ENCODE data around the gene RPTOR. TPM values are rescaled to one million over a fixed set of nuclear protein-coding genes. Genes with fewer than 3 reads are reported as not detected.
"Not testable (repeated sequence)": the region's sequence is repeated elsewhere in the genome, so short reads cannot be mapped to it uniquely, and the experiment has no call there.

The RPTOR gene
- total RNA-seq, 2 experiments from 2014 or later = 60.0 to 67.2 TPM

DNA sequence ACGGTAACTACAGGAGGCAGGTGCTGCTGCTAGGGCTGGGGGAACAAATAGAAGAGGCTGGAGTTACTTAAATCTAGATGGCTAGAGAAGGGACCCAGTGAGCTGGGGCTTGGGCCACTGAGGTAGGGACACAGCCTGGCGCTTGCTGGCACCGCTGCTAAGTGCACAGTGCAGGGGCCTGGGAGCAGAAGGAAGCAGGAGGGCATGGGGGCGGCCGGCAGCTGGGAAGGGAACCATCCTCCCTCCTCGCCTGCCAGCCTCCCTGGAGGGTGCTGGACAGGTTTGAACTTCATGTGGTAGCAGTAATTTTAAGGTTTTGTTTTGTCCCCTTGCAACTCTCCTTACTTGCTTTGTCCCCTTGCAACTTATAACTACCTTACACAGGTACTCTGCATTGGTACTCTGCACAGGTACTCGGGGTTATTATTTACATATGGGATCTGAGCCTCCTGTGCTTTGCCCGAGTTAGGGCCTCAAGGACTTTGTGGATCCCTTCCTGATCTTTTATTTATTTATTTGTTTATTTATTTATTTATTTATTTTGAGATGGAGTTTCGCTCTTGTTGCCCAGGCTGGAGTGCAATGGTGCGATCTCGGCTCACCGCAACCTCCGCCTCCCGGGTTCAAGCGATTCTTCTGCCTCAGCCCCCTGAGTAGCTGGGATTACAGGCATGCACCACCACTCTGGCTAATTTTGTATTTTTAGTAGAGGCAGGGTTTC lies 34.2 kb downstream of the RPTOR start:
- CTCF ChIA-PET = interaction anchor here (1.3 to 3.7 kb wide), 2 partner anchors 71 to 151 kb away, joined by 4 to 27 read pairs; no protein-coding TSS in a partner anchor
- POLR2A ChIA-PET = not testable (repeated sequence)

- ChIA-PET POLR2A (no interaction called here), CTCF (interaction anchor here (0.6 kb wide), 1 partner anchor 307 kb away, joined by 3 read pairs; no protein-coding TSS in a partner anchor)
Measured at GRCh38 chr17:80582165-80582564, 37.5 kb downstream of the RPTOR start.

DNA sequence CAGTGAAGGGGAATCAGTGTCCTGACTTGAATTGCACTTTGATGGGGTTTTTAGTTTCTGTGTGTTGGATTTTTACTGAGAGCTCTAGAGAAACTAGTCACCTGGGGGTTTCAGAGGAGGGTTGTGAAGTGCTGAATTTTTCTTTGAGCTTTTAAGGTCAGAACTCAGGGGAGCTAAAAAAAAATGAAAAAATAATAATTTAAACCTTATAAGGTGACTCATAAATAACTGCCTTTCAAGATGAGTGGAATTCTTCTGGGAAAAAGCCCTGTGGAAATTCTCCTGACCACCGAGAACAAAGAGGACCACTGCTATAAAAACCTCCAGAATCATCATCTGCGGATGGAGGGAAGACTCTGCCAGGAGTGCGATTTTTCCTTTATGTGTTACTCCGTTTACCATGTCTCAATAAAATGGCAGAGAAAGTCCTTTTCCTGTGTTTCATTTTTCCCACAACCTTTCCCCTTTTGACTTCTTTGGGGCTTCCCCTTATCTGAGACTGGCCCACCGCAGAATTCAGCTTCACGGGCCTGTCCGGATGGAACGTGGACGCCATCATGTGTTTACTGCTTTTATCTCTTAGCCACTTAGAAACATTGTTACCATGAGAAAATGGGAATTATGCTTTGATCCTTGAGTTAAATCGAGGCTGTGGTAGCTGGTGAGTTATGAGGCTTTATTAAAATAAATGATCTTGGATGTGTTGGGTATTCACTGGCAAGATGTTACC lies 39.7 kb downstream of the RPTOR start:
- CTCF ChIA-PET = interaction anchor here (0.9 to 2.2 kb wide), 2 partner anchors 9 to 12 kb away, joined by 3 to 7 read pairs; no protein-coding TSS in a partner anchor

DNA sequence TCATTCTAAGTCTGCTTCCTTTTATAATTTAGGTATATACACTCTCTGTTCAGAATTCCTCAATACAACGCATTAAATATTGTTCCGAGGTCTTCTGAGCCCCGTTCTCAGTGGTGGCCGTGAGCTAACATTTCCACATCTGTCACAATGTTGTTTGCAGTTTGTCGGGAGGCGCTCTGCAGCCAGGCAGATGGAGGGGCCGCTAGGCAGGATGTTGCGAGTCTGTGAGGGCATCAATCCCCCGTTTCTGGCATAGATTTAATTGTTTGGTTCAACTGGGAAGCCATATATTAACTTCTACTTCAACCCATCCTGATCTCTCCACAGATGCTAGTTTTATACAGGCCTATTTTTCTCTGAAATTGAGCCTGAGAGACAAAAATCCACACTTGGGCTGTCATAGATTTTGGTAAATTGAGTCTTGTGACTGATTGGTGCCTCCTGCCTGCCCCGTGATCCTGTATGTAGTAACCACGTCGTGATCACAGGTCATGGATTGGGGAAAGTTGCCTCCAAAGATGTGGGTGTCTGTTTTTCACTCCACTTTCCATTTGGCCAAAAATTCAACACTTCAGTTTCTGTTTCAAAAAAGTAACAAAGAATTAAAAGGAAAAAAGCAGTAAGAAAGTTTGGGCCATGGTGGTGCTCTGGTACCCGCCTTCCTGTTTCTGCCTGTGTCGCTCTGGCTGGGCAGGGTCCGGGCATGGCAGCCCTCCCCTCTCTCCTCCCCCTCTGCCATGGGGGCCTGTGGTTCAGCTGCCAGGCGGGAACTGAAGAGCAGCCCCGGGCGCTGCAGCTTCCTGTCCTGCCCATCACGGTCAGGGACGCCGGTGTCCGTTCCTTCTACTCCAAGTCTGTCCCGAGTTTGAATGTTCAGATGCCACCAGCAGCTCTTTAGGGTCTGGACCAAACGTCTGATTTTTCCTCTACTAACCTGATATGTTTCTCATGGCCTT lies 41.5 kb downstream of the RPTOR start:
- ChIA-PET POLR2A (no interaction called here), CTCF (no interaction called here)

More for the DNA sequence above, 39.7 kb downstream of the RPTOR start:
- POLR2A ChIA-PET = interaction anchor here (0.6 kb wide), 1 partner anchor 86 kb away, joined by 3 read pairs; no protein-coding TSS in a partner anchor

- CTCF ChIA-PET = no interaction called here
- POLR2A ChIA-PET = no interaction called here
Measured at GRCh38 chr17:80586846-80587228, 42.2 kb downstream of the RPTOR start.

DNA sequence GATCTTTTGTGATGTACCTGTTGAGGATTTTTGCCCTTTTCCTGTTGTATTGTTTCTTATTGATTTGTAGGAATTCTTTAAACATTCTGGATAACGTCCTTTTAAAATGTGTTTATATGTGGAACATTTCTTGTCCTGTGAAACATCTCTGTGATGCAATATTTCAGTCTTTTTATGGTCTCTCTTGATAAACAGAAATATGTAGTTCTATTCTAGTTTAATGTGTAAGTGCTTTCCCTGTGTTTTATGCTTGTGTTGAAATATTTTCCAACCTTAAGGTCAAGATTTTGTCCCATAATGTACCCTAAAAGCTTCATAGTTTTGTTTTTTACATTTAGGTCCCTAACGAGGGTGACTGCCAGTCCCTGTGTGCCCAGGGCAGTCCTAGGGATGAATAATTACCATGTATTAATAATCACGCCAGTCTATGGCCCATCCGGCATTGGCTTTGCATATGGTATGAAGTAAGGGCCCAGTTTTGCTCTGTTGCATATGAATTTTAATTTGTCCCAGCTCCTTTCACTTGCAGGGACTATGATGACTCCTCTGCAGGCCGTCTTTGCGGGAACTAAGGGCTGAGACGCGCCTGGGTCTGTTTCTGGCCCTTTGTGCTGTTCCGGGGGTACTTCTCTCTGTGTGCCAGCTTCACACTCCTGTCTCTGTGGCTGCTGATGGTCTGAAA lies 44.2 kb downstream of the RPTOR start:
- POLR2A ChIA-PET = no interaction called here
- CTCF ChIA-PET = no interaction called here

GRCh38 chr17:80591788-80592187 lies 47.1 kb downstream of the RPTOR start:
- POLR2A ChIA-PET = no interaction called here
- CTCF ChIA-PET = interaction anchor here (0.8 kb wide), 1 partner anchor 16 kb away, joined by 4 read pairs; no protein-coding TSS in a partner anchor

- CTCF ChIA-PET = interaction anchor here (0.8 kb wide), 1 partner anchor 17 kb away, joined by 4 read pairs; no protein-coding TSS in a partner anchor
- POLR2A ChIA-PET = no interaction called here
Measured at GRCh38 chr17:80592243-80592642, 47.6 kb downstream of the RPTOR start.

DNA sequence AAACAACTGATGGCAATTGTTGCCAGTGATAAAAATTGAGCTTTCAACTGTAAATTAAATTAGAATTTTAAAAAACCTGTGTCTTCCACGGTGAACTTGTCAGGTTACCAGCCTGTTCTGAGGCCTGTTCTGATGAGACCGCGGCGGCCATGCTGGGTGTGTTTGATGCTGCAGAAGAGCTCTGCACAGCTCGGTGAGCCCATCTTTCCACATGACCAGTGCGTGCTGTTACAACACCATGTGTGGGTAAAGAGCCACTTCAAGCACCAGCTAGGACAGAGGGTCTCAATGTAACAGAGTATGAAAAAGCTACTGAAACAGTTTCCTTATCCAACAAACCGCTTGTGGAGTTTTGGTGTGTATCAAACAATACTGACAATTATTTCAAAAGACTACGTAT lies 48.5 kb downstream of the RPTOR start:
- CTCF ChIA-PET = interaction anchor here (1.3 kb wide), 1 partner anchor 18 kb away, joined by 3 read pairs; no protein-coding TSS in a partner anchor
- POLR2A ChIA-PET = no interaction called here

GRCh38 chr17:80594431-80595269 lies 50.0 kb downstream of the RPTOR start:
- CTCF ChIA-PET = no interaction called here
- POLR2A ChIA-PET = no interaction called here

- CTCF ChIA-PET = interaction anchor here (0.7 to 1.2 kb wide), 3 partner anchors 13 to 114 kb away, joined by 3 read pairs; no protein-coding TSS in a partner anchor
- POLR2A ChIA-PET = no interaction called here
Measured at GRCh38 chr17:80596760-80597608, 52.3 kb downstream of the RPTOR start.

- POLR2A ChIA-PET = interaction anchor here (0.6 kb wide), 1 partner anchor 464 kb away, joined by 3 read pairs; no protein-coding TSS in a partner anchor
- CTCF ChIA-PET = interaction anchor here (0.7 kb wide), 1 partner anchor 60 kb away, joined by 3 read pairs; no protein-coding TSS in a partner anchor
Measured at GRCh38 chr17:80598813-80599545, 54.3 kb downstream of the RPTOR start.

DNA sequence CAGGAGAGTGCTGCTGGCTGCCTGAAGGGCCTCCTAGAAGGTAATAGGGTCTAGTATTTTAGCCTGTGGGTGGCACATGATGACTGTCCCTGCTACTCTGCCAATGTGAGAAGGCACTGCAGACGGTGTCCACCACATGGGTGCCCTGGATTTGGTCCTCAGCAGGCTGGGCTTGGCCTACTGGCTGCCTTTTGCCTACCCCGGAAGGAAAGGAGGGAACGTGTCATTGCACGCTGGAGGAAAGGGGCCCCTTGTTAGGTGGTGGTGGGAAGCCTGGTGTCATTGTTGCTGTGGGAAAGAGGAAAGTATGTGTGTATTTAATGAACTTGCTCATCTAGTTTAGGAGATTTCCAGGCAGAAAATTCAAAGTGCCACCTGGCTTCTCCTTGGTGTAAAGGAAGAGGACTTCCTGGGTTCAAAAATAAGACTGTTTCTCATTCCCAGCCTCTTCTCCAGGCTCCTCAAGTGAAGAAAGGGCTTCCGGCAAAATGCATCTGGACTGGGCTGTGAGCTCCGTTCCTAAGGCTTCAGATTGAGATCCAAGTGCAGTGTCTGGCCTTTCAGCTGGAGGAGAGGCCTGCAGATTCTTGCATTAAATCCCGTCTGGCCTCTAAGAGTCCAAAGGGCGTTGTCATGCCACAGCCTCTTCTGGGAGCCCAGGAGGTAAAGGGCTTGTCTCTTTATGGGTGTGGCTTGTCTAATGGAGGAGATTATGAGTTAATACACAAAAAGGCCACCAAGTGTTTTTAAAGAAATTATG lies 55.1 kb downstream of the RPTOR start:
- ChIA-PET CTCF (no interaction called here), POLR2A (no interaction called here)

- POLR2A ChIA-PET = no interaction called here
- CTCF ChIA-PET = no interaction called here
Measured at GRCh38 chr17:80601146-80601545, 56.5 kb downstream of the RPTOR start.

DNA sequence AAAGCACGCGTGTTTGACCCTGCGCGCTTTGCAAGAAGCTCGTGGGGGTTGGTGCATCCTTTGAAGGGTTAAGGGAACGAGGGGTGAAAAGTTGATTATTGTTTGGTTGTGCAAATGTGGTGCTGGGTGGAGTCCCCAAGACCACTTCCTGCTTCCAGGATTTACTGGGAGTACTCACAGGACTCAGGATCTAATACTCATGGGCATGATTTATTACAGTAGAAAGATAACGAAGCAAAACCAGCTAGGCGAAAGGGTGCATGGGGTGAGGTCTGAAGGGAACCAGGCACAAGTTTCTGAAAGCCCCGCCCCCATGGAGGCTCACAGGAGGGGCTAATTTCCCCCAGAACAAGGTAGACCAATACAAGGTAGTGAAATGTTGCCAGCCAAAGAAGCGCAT lies 58.8 kb downstream of the RPTOR start:
- POLR2A ChIA-PET = no interaction called here
- CTCF ChIA-PET = no interaction called here

All from activated CD8-positive, alpha-beta memory T cell treated with anti-CD3 and anti-CD28 coated beads for 36 hours (primary cell).